Activated naive CD4-positive, alpha-beta T cell treated with anti-CD3 and anti-CD28 coated beads, Interleukin-2, amount 50 U/mL, for 24 hours (primary cell): ENCODE measurements around the gene PLEKHJ1.
"Not testable (repeated sequence)": the region's sequence is repeated elsewhere in the genome, so short reads cannot be mapped to it uniquely, and the experiment has no call there.

Source experiments
- H3K27ac Mint-ChIP-seq: one replicate; pipeline ENCODE4 v1.8.0; 2021; ENCODE audit warnings: mild to moderate bottlenecking, mixed read lengths
- H3K27me3 Mint-ChIP-seq: one replicate; pipeline ENCODE4 v1.8.0; 2021; ENCODE audit warnings: mixed read lengths
- H3K36me3 Mint-ChIP-seq: one replicate; pipeline ENCODE4 v1.8.0; 2021; ENCODE audit warnings: mixed read lengths
- H3K4me1 Mint-ChIP-seq: one replicate; pipeline ENCODE4 v1.8.0; 2021; ENCODE audit warnings: mixed read lengths
- H3K4me3 Mint-ChIP-seq: one replicate; pipeline ENCODE4 v1.8.0; 2021; ENCODE audit warnings: mild to moderate bottlenecking, mixed read lengths
- H3K9me3 Mint-ChIP-seq: one replicate; pipeline ENCODE4 v1.8.0; 2021; ENCODE audit warnings: mixed read lengths

PLEKHJ1 gene

DNA sequence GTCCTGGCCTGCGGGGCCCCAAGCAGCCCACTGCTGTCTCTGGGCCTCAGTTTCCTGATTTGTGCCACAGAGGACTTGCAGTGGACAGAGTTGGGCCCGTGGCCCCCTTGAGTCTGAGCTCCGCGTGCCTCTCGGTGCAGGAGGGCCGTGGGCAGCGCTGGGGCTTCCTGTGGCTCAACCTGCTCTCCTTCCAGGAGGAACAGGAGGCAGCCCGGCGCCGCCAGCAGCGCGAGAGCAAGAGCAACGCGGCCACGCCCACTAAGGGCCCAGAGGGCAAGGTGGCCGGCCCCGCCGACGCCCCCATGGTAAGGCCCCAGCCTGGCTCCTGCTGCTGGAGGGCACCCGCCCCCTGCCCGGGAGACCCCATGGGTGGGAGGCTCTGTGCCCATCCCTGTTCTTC, 25.9 kb downstream of the PLEKHJ1 start:
- no peaks in the 10 kb centered on the region for H3K9me3 Mint-ChIP-seq
- H3K4me1 Mint-ChIP-seq: peaks cover 8% of the 10 kb centered on the region
- peaks cover 6% of the 10 kb centered on the region for H3K36me3 Mint-ChIP-seq
- no peak overlapping the region for H3K27ac Mint-ChIP-seq
- H3K4me3 Mint-ChIP-seq: no peak overlapping the region
- H3K27me3 Mint-ChIP-seq: no peaks in the 10 kb centered on the region

DNA sequence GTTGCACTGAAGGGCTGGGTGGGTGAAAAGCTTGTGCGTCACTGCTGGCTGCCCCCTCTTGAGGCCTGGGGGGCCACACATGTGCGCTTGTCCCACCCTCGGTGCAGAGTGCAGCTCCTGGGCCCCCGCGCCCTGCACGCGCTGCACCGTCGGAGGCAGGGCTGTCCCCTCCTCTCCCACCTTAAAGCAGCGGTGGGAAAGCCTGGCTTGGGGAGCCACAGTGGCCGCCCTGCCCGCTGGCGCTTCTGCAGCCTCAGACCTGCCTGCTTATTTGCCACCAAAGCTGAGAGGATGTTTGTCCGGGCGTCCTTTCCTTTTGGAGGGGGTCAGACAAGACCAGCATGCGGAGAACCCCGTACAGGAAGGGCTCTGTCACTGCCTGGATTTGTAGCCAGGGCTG, 26.7 kb downstream of the PLEKHJ1 start:
- Mint-ChIP-seq H3K36me3 (peaks cover 6% of the 10 kb centered on the region), H3K27me3 (no peaks in the 10 kb centered on the region), H3K9me3 (no peaks in the 10 kb centered on the region), H3K27ac (no peak overlapping the region), H3K4me3 (no peak overlapping the region), H3K4me1 (no peaks in the 10 kb centered on the region)

DNA sequence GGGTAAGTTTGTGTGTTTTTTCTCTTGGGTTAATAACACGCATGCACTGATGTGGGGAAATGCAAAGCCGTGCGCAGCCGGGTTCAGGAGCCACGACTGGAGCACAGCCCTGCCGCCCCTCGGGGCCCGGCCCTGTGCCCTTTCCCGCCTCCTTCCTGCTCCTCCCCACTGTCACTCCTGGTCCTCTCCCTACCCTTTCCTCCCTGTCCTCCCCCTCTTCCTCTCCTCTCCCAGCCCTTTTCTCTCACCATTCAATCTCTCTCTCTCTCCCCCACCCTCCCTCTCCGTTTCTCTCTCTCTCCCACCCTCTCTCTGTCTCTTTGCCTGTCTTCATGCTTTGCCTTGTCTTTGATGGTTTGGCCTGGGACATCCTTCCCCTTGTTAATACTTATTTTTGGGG, 27.2 kb downstream of the PLEKHJ1 start:
- Mint-ChIP-seq H3K9me3 (no peaks in the 10 kb centered on the region), H3K36me3 (peaks cover 6% of the 10 kb centered on the region), H3K27me3 (no peaks in the 10 kb centered on the region), H3K27ac (no peak overlapping the region), H3K4me3 (no peak overlapping the region), H3K4me1 (no peaks in the 10 kb centered on the region)

DNA sequence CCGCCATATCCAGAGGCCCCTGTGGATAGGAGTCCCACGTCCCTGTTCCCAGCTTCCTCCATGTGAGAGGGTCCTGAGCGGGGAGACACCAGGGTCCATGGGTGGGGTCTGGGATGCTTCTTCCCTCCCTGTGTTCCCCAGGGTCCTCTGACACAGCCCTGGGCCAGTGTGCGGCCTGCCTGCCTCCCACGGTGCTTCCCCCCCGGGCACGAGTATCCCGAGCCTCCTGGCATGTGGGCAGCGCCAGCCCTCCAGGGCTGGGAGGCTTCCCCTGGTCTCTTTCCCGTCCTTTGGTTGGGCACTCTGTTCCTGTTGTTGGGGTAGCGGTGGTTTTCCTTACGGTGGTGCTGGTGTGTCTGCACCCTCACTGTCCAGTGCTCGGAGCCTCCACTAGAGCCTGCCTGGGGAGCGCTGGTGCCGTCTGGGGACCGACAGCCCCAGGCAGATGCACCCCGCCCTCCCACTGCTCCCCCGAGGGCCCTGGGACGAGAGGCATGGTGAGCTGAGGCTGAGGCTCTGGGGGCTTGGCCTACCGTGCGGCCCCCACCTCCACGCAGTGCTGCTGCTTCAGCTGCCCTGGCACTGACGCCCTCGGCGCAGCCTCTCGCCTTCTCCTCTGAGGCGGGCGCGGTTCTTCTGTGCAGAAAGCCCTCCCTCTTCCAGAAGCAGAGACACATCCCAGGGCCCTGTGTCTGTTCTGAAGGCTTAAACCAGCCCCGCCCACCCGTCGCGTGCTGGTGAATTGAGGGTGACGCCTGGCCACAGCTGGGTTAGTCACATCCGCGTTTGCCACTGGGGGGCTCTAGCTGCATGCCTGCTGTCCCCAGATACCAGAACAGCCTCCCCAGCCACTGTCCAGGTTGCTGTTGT, 27.9 kb downstream of the PLEKHJ1 start:
- Mint-ChIP-seq H3K36me3 (peaks cover 6% of the 10 kb centered on the region), H3K27ac (peak overlapping the region; percentile 70), H3K4me1 (no peaks in the 10 kb centered on the region), H3K27me3 (no peaks in the 10 kb centered on the region), H3K4me3 (no peak overlapping the region), H3K9me3 (no peaks in the 10 kb centered on the region)

DNA sequence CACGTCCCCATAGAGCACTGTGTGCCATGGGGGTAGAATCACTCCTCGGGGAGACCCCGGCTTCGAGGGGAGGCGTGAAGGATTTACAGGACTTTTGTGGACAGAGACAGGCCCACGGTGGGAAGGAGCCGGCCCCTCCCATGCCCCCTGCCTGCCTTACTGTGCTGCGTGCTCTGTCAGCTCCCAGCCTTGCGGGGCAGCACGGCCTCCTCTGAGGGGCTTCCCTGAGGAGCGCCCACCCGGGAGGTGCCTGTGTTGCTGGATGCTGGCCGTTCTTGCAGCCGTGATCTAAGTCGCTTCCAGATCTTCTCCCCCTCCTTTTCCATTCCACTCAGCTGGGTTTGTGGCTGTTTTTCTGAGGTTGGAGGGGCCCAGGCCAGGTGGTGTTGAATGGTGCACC, 29.1 kb downstream of the PLEKHJ1 start:
- Mint-ChIP-seq H3K9me3 (no peaks in the 10 kb centered on the region), H3K27me3 (no peaks in the 10 kb centered on the region), H3K4me3 (no peak overlapping the region), H3K36me3 (peaks cover 6% of the 10 kb centered on the region), H3K27ac (no peak overlapping the region), H3K4me1 (no peaks in the 10 kb centered on the region)

DNA sequence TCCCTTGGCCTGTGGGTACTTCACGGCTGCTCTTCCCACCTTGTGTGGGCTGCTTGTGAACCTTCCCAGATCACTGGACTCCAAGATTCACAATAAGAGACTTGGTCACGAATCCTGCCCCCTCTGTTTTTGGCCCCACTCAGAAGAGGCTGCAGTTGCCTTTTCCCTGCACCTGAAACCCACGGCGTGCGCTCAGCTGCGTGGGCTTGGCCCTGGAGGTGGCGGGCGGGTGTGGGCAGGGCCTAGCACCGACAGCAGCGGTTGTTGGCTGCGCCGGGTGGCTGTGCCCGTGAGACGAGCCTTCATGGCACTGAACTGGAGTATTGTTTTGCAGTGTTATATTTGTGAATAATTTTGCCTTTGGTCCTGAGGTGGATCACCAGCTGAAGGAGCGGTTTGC, 33.8 kb downstream of the PLEKHJ1 start:
- Mint-ChIP-seq H3K9me3 (no peaks in the 10 kb centered on the region), H3K27me3 (no peaks in the 10 kb centered on the region), H3K4me1 (peaks cover 4% of the 10 kb centered on the region), H3K4me3 (no peak overlapping the region), H3K27ac (no peak overlapping the region), H3K36me3 (peaks cover 1% of the 10 kb centered on the region)

- Mint-ChIP-seq H3K9me3 (no peaks in the 10 kb centered on the region), H3K4me1 (peaks cover 4% of the 10 kb centered on the region), H3K36me3 (peaks cover 1% of the 10 kb centered on the region), H3K27ac (no peak overlapping the region), H3K4me3 (no peak overlapping the region), H3K27me3 (no peaks in the 10 kb centered on the region)
Observed at GRCh38 chr19:2201473-2202148, 34.5 kb downstream of the PLEKHJ1 start.

- H3K27ac Mint-ChIP-seq, H3K4me3 Mint-ChIP-seq, H3K27me3 Mint-ChIP-seq, H3K36me3 Mint-ChIP-seq, H3K9me3 Mint-ChIP-seq, H3K4me1 Mint-ChIP-seq: not testable (repeated sequence)
Observed at GRCh38 chr19:2200624-2201294, 35.4 kb downstream of the PLEKHJ1 start.

DNA sequence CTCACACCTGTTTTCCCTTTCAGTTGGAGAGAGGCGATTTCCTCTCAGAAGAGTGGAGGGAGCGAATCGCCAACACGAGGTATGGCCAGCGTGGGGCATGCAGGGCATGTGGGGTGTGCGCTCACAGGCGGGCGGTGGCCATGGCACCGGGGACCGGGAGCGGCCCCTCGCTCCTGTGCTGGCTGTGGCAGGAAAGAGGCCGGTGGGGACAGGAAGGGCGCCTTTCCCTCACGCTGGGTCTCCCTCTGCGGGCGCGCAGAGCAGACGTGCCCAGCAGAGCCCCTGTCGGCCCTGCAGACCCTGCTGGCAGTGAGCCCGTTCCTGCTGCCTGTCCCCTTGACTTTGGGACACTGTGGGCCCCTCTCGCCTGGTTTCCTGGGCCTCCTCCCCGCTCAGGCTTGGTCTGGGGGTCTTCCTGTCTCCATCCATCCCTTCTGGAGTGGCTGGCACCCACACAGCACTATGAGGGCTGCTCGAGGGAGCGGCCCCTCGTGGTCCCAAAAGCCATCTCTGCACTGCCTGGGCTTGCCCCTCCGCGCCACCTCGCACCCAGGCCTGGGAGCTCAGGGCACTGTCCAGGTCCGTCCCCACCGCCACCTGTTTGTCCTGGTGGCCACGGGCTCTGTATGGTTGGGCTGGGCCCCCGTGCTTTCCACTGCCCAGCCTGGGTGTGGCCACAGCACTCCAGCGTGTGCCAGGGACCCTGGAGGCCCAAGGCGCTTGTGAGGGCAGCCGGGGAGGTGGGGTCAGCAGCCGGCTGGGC, 36.1 kb downstream of the PLEKHJ1 start:
- no peaks in the 10 kb centered on the region for H3K27me3 Mint-ChIP-seq
- H3K9me3 Mint-ChIP-seq: no peaks in the 10 kb centered on the region
- no peak overlapping the region for H3K4me3 Mint-ChIP-seq
- H3K27ac Mint-ChIP-seq: no peak overlapping the region
- no peaks in the 10 kb centered on the region for H3K36me3 Mint-ChIP-seq
- peaks cover 4% of the 10 kb centered on the region for H3K4me1 Mint-ChIP-seq

DNA sequence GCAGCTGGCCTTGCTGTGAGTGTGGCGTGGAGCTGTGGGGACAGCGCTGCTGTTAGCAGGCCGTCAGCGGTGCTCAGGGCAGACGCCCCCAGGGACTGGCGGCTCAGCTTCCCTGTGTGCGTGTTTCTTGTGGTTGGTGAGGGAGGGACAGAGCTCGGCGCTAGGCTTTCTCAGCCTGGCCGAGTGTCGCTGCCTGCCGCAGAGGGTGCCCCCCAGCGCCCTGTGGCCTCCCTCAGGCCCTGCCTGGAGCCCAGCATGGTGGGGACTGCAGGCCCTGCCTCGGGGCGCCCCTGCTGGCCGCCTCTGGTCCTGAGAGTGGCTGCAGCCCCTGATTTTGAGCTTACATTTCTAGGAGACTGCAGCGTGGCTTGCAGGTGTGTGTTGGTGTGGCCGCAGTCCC, 36.9 kb downstream of the PLEKHJ1 start:
- Mint-ChIP-seq H3K4me1 (peaks cover 4% of the 10 kb centered on the region), H3K9me3 (no peaks in the 10 kb centered on the region), H3K27ac (no peak overlapping the region), H3K36me3 (no peaks in the 10 kb centered on the region), H3K4me3 (no peak overlapping the region), H3K27me3 (no peaks in the 10 kb centered on the region)

- no peaks in the 10 kb centered on the region for H3K36me3 Mint-ChIP-seq
- H3K9me3 Mint-ChIP-seq: no peaks in the 10 kb centered on the region
- H3K27me3 Mint-ChIP-seq: no peaks in the 10 kb centered on the region
- H3K27ac Mint-ChIP-seq: no peak overlapping the region
- peaks cover 4% of the 10 kb centered on the region for H3K4me1 Mint-ChIP-seq
- H3K4me3 Mint-ChIP-seq: no peak overlapping the region
Observed at GRCh38 chr19:2198317-2198716, 37.8 kb downstream of the PLEKHJ1 start.

DNA sequence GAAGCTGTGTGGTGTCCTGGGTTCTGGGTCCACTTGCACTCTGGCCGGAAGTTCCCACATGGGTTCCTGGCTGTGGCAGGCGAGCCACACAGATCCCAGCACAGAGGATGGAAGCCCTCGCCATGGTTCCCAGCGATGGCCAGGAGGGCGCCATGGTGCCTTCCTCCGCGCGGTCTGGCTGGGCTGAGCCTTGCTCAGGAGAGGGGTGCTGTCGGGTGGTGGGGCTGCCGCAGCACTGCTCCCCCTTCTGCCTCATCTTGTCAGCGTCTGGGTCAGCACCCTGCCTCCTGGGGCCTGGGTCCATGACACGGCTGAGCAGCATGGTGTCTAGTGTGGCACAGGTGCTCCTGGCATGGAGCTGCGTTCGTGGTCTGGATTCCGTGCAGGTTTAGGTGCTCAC, 38.9 kb downstream of the PLEKHJ1 start:
- no peak overlapping the region for H3K27ac Mint-ChIP-seq
- peaks cover 4% of the 10 kb centered on the region for H3K4me1 Mint-ChIP-seq
- no peaks in the 10 kb centered on the region for H3K9me3 Mint-ChIP-seq
- no peaks in the 10 kb centered on the region for H3K27me3 Mint-ChIP-seq
- H3K36me3 Mint-ChIP-seq: peaks cover 3% of the 10 kb centered on the region
- no peak overlapping the region for H3K4me3 Mint-ChIP-seq

DNA sequence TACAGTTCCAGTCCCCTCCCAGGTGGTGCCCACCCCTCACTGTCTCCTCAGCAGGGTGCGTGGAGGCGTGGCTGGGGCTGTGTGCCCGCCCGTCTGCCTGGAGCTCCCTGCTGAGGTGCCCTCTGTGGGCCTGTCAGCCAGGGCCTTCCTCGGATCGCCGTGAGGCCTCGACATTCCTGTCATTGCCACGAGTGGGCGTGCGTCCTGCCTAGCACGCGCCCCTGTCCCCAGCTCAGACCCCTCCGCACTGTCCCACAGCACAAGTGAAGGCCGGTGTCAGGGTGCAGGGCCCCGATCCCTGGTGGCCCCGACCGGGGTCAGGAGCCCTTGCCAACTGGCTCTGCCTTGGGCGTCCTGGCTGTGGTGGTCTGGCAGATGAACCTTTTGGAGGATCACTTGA, 40.2 kb downstream of the PLEKHJ1 start:
- no peak overlapping the region for H3K4me3 Mint-ChIP-seq
- no peak overlapping the region for H3K27ac Mint-ChIP-seq
- no peaks in the 10 kb centered on the region for H3K27me3 Mint-ChIP-seq
- H3K9me3 Mint-ChIP-seq: no peaks in the 10 kb centered on the region
- peaks cover 4% of the 10 kb centered on the region for H3K4me1 Mint-ChIP-seq
- H3K36me3 Mint-ChIP-seq: peaks cover 3% of the 10 kb centered on the region

- H3K27me3 Mint-ChIP-seq: no peaks in the 10 kb centered on the region
- H3K36me3 Mint-ChIP-seq: peaks cover 3% of the 10 kb centered on the region
- no peaks in the 10 kb centered on the region for H3K9me3 Mint-ChIP-seq
- H3K27ac Mint-ChIP-seq: no peak overlapping the region
- no peak overlapping the region for H3K4me3 Mint-ChIP-seq
- H3K4me1 Mint-ChIP-seq: peaks cover 4% of the 10 kb centered on the region
Observed at GRCh38 chr19:2195361-2195760, 40.8 kb downstream of the PLEKHJ1 start.

- no peaks in the 10 kb centered on the region for H3K9me3 Mint-ChIP-seq
- no peak overlapping the region for H3K27ac Mint-ChIP-seq
- no peak overlapping the region for H3K4me3 Mint-ChIP-seq
- H3K27me3 Mint-ChIP-seq: no peaks in the 10 kb centered on the region
- H3K36me3 Mint-ChIP-seq: peaks cover 3% of the 10 kb centered on the region
- peaks cover 4% of the 10 kb centered on the region for H3K4me1 Mint-ChIP-seq
Observed at GRCh38 chr19:2194513-2195078, 41.5 kb downstream of the PLEKHJ1 start.
